Measurements from ENCODE around the gene CYP2C9.
"Not testable (repeated sequence)": the region's sequence is repeated elsewhere in the genome, so short reads cannot be mapped to it uniquely, and the experiment has no call there.

The CYP2C9 gene

GRCh38 chr10:94938383-94938782, at the start of gene CYP2C9:
CYP2C9 (plus strand) TSS chr10:94938658; CDS start chr10:94938683, 25 bp downstream.
- Mint-ChIP-seq H3K9me3 (peaks cover 18% of the 10 kb centered on the region), H3K27me3 (no peaks in the 10 kb centered on the region), H3K4me3 (no peak within 1 kb of the TSS), H3K36me3 (ENCODE audit: low read depth) (no peaks in the 10 kb centered on the region), H3K27ac (no peak within 1 kb of the TSS), H3K4me1 (ENCODE audit: low read depth) (no peaks in the 10 kb centered on the region)

- no peaks in the 10 kb centered on the region for H3K36me3 Mint-ChIP-seq (ENCODE audit: low read depth)
- no peak overlapping the region for H3K4me3 Mint-ChIP-seq
- H3K27ac Mint-ChIP-seq: no peak overlapping the region
- H3K27me3 Mint-ChIP-seq: no peaks in the 10 kb centered on the region
- no peaks in the 10 kb centered on the region for H3K4me1 Mint-ChIP-seq (ENCODE audit: low read depth)
- peaks cover 1% of the 10 kb centered on the region for H3K9me3 Mint-ChIP-seq
These were observed 49.3 kb upstream of the CYP2C9 start for GRCh38 chr10:94889123-94889522.

GRCh38 chr10:94890264-94891022, 48.0 kb upstream of the CYP2C9 start:
- Mint-ChIP-seq H3K4me3 (no peak overlapping the region), H3K4me1 (ENCODE audit: low read depth) (no peaks in the 10 kb centered on the region), H3K36me3 (ENCODE audit: low read depth) (no peaks in the 10 kb centered on the region), H3K27ac (no peak overlapping the region), H3K9me3 (no peaks in the 10 kb centered on the region), H3K27me3 (no peaks in the 10 kb centered on the region)

- H3K27ac Mint-ChIP-seq: not testable (repeated sequence)
These were observed 40.0 kb upstream of the CYP2C9 start for GRCh38 chr10:94898414-94898813.

GRCh38 chr10:94902080-94902479, 36.4 kb upstream of the CYP2C9 start:
- Mint-ChIP-seq H3K27me3 (no peaks in the 10 kb centered on the region), H3K27ac (no peak overlapping the region), H3K4me1 (ENCODE audit: low read depth) (no peaks in the 10 kb centered on the region), H3K36me3 (ENCODE audit: low read depth) (no peaks in the 10 kb centered on the region), H3K9me3 (peaks cover 10% of the 10 kb centered on the region), H3K4me3 (no peak overlapping the region)

More at GRCh38 chr10:94898414-94898813, 40.0 kb upstream of the CYP2C9 start:
- H3K4me3 Mint-ChIP-seq; H3K9me3 Mint-ChIP-seq; H3K36me3 Mint-ChIP-seq (ENCODE audit: low read depth); H3K4me1 Mint-ChIP-seq (ENCODE audit: low read depth); H3K27me3 Mint-ChIP-seq: not testable (repeated sequence)

GRCh38 chr10:94902570-94902969, 35.9 kb upstream of the CYP2C9 start:
- H3K4me1 Mint-ChIP-seq (ENCODE audit: low read depth): no peaks in the 10 kb centered on the region
- H3K4me3 Mint-ChIP-seq: no peak overlapping the region
- H3K27ac Mint-ChIP-seq: no peak overlapping the region
- peaks cover 5% of the 10 kb centered on the region for H3K9me3 Mint-ChIP-seq
- no peaks in the 10 kb centered on the region for H3K27me3 Mint-ChIP-seq
- H3K36me3 Mint-ChIP-seq (ENCODE audit: low read depth): no peaks in the 10 kb centered on the region

GRCh38 chr10:94904506-94905148, 33.8 kb upstream of the CYP2C9 start:
- H3K9me3 Mint-ChIP-seq; H3K27ac Mint-ChIP-seq; H3K27me3 Mint-ChIP-seq; H3K4me1 Mint-ChIP-seq (ENCODE audit: low read depth); H3K36me3 Mint-ChIP-seq (ENCODE audit: low read depth); H3K4me3 Mint-ChIP-seq: not testable (repeated sequence)

GRCh38 chr10:94916423-94916822, 22.0 kb upstream of the CYP2C9 start:
- Mint-ChIP-seq H3K27me3 (no peaks in the 10 kb centered on the region), H3K9me3 (peaks cover 15% of the 10 kb centered on the region), H3K36me3 (ENCODE audit: low read depth) (no peaks in the 10 kb centered on the region), H3K4me1 (ENCODE audit: low read depth) (no peaks in the 10 kb centered on the region), H3K27ac (no peak overlapping the region), H3K4me3 (no peak overlapping the region)

- Mint-ChIP-seq H3K27me3 (no peaks in the 10 kb centered on the region), H3K4me1 (ENCODE audit: low read depth) (no peaks in the 10 kb centered on the region), H3K36me3 (ENCODE audit: low read depth) (no peaks in the 10 kb centered on the region), H3K27ac (no peak overlapping the region), H3K9me3 (peaks cover 10% of the 10 kb centered on the region), H3K4me3 (no peak overlapping the region)
These were observed 1.7 kb upstream of the CYP2C9 start for GRCh38 chr10:94936721-94937120.

- not testable (repeated sequence) for H3K27ac Mint-ChIP-seq; H3K4me3 Mint-ChIP-seq; H3K36me3 Mint-ChIP-seq (ENCODE audit: low read depth); H3K4me1 Mint-ChIP-seq (ENCODE audit: low read depth); H3K27me3 Mint-ChIP-seq
- peaks cover 22% of the 10 kb centered on the region for H3K9me3 Mint-ChIP-seq
These were observed 5.1 kb downstream of the CYP2C9 start for GRCh38 chr10:94943432-94944103.

GRCh38 chr10:94946181-94946580, 7.7 kb downstream of the CYP2C9 start:
- H3K4me1 Mint-ChIP-seq (ENCODE audit: low read depth); H3K27me3 Mint-ChIP-seq; H3K36me3 Mint-ChIP-seq (ENCODE audit: low read depth); H3K4me3 Mint-ChIP-seq; H3K27ac Mint-ChIP-seq: not testable (repeated sequence)
- peaks cover 12% of the 10 kb centered on the region for H3K9me3 Mint-ChIP-seq

- Mint-ChIP-seq H3K27ac (no peak overlapping the region), H3K27me3 (no peaks in the 10 kb centered on the region), H3K36me3 (ENCODE audit: low read depth) (no peaks in the 10 kb centered on the region), H3K4me3 (no peak overlapping the region), H3K9me3 (peaks cover 4% of the 10 kb centered on the region), H3K4me1 (ENCODE audit: low read depth) (no peaks in the 10 kb centered on the region)
These were observed 25.4 kb downstream of the CYP2C9 start for GRCh38 chr10:94963901-94964300.

GRCh38 chr10:94983555-94983954, 45.1 kb downstream of the CYP2C9 start:
- no peak overlapping the region for H3K27ac Mint-ChIP-seq
- no peak overlapping the region for H3K4me3 Mint-ChIP-seq
- peaks cover 22% of the 10 kb centered on the region for H3K9me3 Mint-ChIP-seq
- H3K36me3 Mint-ChIP-seq (ENCODE audit: low read depth): no peaks in the 10 kb centered on the region
- H3K4me1 Mint-ChIP-seq (ENCODE audit: low read depth): no peaks in the 10 kb centered on the region
- H3K27me3 Mint-ChIP-seq: no peaks in the 10 kb centered on the region

- H3K27me3 Mint-ChIP-seq: no peaks in the 10 kb centered on the region
- H3K9me3 Mint-ChIP-seq: peaks cover 40% of the 10 kb centered on the region
- no peaks in the 10 kb centered on the region for H3K36me3 Mint-ChIP-seq (ENCODE audit: low read depth)
- no peak overlapping the region for H3K4me3 Mint-ChIP-seq
- no peaks in the 10 kb centered on the region for H3K4me1 Mint-ChIP-seq (ENCODE audit: low read depth)
- no peak overlapping the region for H3K27ac Mint-ChIP-seq
These were observed 50.7 kb downstream of the CYP2C9 start for GRCh38 chr10:94989192-94989591.

GRCh38 chr10:94991243-94991888, 52.9 kb downstream of the CYP2C9 start:
- no peaks in the 10 kb centered on the region for H3K4me1 Mint-ChIP-seq (ENCODE audit: low read depth)
- no peaks in the 10 kb centered on the region for H3K27me3 Mint-ChIP-seq
- no peak overlapping the region for H3K27ac Mint-ChIP-seq
- peaks cover 36% of the 10 kb centered on the region for H3K9me3 Mint-ChIP-seq
- H3K36me3 Mint-ChIP-seq (ENCODE audit: low read depth): no peaks in the 10 kb centered on the region
- no peak overlapping the region for H3K4me3 Mint-ChIP-seq

All from stimulated activated naive CD8-positive, alpha-beta T cell treated with anti-CD3 and anti-CD28 coated beads, Interleukin-15, Interleukin-2, amounts not matched to agents 100 ng/mL and 50 ng/mL, for 24 hours (primary cell).